KMS-11 (cell line): Measurements from ENCODE around the gene CNTNAP5.

Source experiments
- H2AFZ ChIP-seq: fragments of 200-600 bp; sonication (generic); 2 replicates; pipeline ENCODE4 v1.6.1; 2016; ENCODE audit warnings: antibody characterized with exemption, mixed run types, low read depth
- H3K27ac ChIP-seq: fragments of 200-600 bp; sonication (generic); 2 replicates; pipeline ENCODE4 v1.6.1; 2016; ENCODE audit warnings: mild to moderate bottlenecking, mixed run types
- H3K27me3 ChIP-seq: fragments of 200-600 bp; sonication (generic); 2 replicates; pipeline ENCODE4 v1.6.1; 2017; ENCODE audit warnings: mild to moderate bottlenecking, low read depth, mixed run types, moderate library complexity; ENCODE audit not compliant: insufficient read depth
- H3K36me3 ChIP-seq: fragments of 200-600 bp; sonication (generic); 2 replicates; pipeline ENCODE4 v1.6.1; 2017; ENCODE audit warnings: mild to moderate bottlenecking, mixed run types; ENCODE audit not compliant: insufficient read depth
- H3K4me1 ChIP-seq: fragments of 200-600 bp; sonication (generic); 2 replicates; pipeline ENCODE4 v1.6.1; 2016; ENCODE audit warnings: mild to moderate bottlenecking, low read depth, mixed run types; ENCODE audit not compliant: poor library complexity, severe bottlenecking
- H3K4me2 ChIP-seq: fragments of 200-600 bp; sonication (generic); 2 replicates; pipeline ENCODE4 v1.7.0; 2016; ENCODE audit warnings: mild to moderate bottlenecking, mixed run types
- H3K4me3 ChIP-seq: fragments of 200-600 bp; sonication (generic); IDR thresholded peaks from 2 replicates; pipeline ENCODE4 v1.6.1; 2017; ENCODE audit warnings: low read depth, low read length, mixed read lengths; ENCODE audit not compliant: insufficient read depth
- H3K79me2 ChIP-seq: fragments of 200-600 bp; sonication (generic); 2 replicates; pipeline ENCODE4 v1.6.1; 2016; ENCODE audit warnings: low read depth, mixed run types; ENCODE audit not compliant: insufficient read depth
- H3K9ac ChIP-seq: fragments of 200-600 bp; sonication (generic); 2 replicates; pipeline ENCODE4 v1.6.1; 2016; ENCODE audit warnings: mild to moderate bottlenecking, mixed run types
- H4K20me1 ChIP-seq: fragments of 200-600 bp; sonication (generic); 2 replicates; pipeline ENCODE4 v1.6.1; 2016; ENCODE audit warnings: mild to moderate bottlenecking, mixed run types; ENCODE audit not compliant: insufficient read depth
- CTCF ChIP-seq: fragments of 200-600 bp; sonication (generic); conservative IDR thresholded peaks from 2 replicates; pipeline ENCODE4 v1.6.1; 2017; ENCODE audit warnings: low read depth, mild to moderate bottlenecking, antibody characterized with exemption, low read length, moderate library complexity, mixed read lengths

The CNTNAP5 gene

DNA sequence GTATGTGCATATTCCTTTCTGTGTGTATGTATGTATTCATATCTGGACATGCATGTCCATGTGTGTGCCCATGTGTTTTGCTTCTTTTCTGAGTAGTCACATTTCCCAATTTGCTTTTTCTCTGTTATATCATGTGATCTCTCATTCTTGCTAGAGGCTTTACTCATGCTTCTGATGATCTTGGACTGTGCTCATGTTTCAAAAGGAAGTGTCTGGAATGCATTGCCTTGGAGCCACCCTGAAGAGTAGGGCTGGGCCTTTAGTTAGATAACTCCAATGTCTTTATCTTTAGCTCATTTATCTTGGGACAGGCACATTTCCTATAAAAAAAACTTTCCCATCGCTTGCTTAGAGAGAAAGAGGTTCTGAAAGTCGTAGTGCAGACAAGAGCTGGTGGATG is 859.2 kb downstream of the CNTNAP5 start:
- H3K4me2 ChIP-seq: no peak overlapping the region
- H4K20me1 ChIP-seq: no peaks in the 10 kb centered on the region
- no peak overlapping the region for H3K27ac ChIP-seq
- no peaks in the 10 kb centered on the region for H3K36me3 ChIP-seq
- H3K27me3 ChIP-seq: no peaks in the 10 kb centered on the region
- no peak overlapping the region for H2AFZ ChIP-seq
- H3K79me2 ChIP-seq: no peaks in the 10 kb centered on the region
- TF ChIP-seq CTCF: no peak
- H3K4me3 ChIP-seq: no peak overlapping the region
- no peak overlapping the region for H3K9ac ChIP-seq
- no peaks in the 10 kb centered on the region for H3K4me1 ChIP-seq

- no peaks in the 10 kb centered on the region for H3K79me2 ChIP-seq
- H2AFZ ChIP-seq: no peak overlapping the region
- H3K36me3 ChIP-seq: no peaks in the 10 kb centered on the region
- H3K9ac ChIP-seq: no peak overlapping the region
- no peaks in the 10 kb centered on the region for H3K4me1 ChIP-seq
- no peak for TF ChIP-seq CTCF
- no peak overlapping the region for H3K4me3 ChIP-seq
- no peaks in the 10 kb centered on the region for H4K20me1 ChIP-seq
- no peak overlapping the region for H3K27ac ChIP-seq
- H3K27me3 ChIP-seq: no peaks in the 10 kb centered on the region
- no peak overlapping the region for H3K4me2 ChIP-seq
Measured at GRCh38 chr2:124886216-124886615, 861.1 kb downstream of the CNTNAP5 start.

DNA sequence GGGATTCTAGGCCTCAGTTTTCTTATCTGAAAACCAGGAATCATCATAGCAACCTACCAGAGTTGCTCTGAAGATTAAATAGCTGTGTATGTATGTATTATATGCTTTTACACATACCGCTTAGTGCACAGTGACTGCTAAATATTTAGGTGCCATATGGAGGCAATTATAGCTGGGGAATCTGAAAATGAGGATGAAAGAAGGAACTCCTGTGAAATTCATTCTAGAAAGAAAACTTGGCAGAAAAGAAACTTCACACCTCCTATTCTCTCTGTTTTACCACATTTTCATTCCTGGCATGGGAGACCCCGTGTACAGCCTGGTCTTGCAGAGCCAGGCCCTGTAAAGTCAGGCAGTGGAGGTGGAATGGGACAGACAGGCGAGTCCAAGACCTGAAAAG is 862.4 kb downstream of the CNTNAP5 start:
- Histone ChIP-seq H3K27ac (no peak overlapping the region), H2AFZ (no peak overlapping the region), H3K79me2 (no peaks in the 10 kb centered on the region), H3K4me1 (no peaks in the 10 kb centered on the region), H3K4me2 (no peak overlapping the region), H3K27me3 (no peaks in the 10 kb centered on the region), H3K9ac (no peak overlapping the region), H4K20me1 (no peaks in the 10 kb centered on the region), H3K4me3 (no peak overlapping the region), H3K36me3 (no peaks in the 10 kb centered on the region)
- TF ChIP-seq CTCF: no peak

- Histone ChIP-seq H3K27me3 (no peaks in the 10 kb centered on the region), H3K79me2 (no peaks in the 10 kb centered on the region), H3K9ac (no peak overlapping the region), H3K27ac (no peak overlapping the region), H3K4me1 (no peaks in the 10 kb centered on the region), H2AFZ (no peak overlapping the region), H3K4me2 (no peak overlapping the region), H3K4me3 (no peak overlapping the region), H3K36me3 (no peaks in the 10 kb centered on the region), H4K20me1 (no peaks in the 10 kb centered on the region)
- TF ChIP-seq CTCF: no peak
Measured at GRCh38 chr2:124888431-124888830, 863.3 kb downstream of the CNTNAP5 start.

GRCh38 chr2:124894199-124894598 is 869.1 kb downstream of the CNTNAP5 start:
- Histone ChIP-seq H3K9ac (no peak overlapping the region), H3K27me3 (no peaks in the 10 kb centered on the region), H3K4me1 (no peaks in the 10 kb centered on the region), H3K4me2 (no peak overlapping the region), H3K79me2 (no peaks in the 10 kb centered on the region), H4K20me1 (no peaks in the 10 kb centered on the region), H3K27ac (no peak overlapping the region), H3K4me3 (no peak overlapping the region), H3K36me3 (no peaks in the 10 kb centered on the region), H2AFZ (no peak overlapping the region)
- no peak for TF ChIP-seq CTCF
